H9 (cell line): ENCODE data around the gene LLGL2. TPM values are rescaled to one million over a fixed set of nuclear protein-coding genes. Genes with fewer than 3 reads are reported as not detected.

Experiments used
- DNase-seq: peaks from one replicate; pipeline ENCODE4 v3.0.0-alpha.2; 2017
- H2AFZ ChIP-seq: one replicate; pipeline ENCODE4 v1.6.1; 2013; ENCODE audit warnings: mild to moderate bottlenecking, low read length, control low read depth, moderate library complexity
- H2AK5ac ChIP-seq: 2 replicates; pipeline ENCODE4 v1.6.1; 2013; ENCODE audit warnings: low read length, control low read depth, mixed read lengths; ENCODE audit not compliant: insufficient read length
- H2BK120ac ChIP-seq: one replicate; pipeline ENCODE4 v1.6.1; 2013; ENCODE audit warnings: low read depth, mild to moderate bottlenecking, low read length, control low read depth, inconsistent platforms; ENCODE audit not compliant: poor library complexity, severe bottlenecking
- H2BK12ac ChIP-seq: 2 replicates; pipeline ENCODE4 v1.6.1; 2013; ENCODE audit warnings: low read length, control low read depth, mixed read lengths, low read depth; ENCODE audit not compliant: insufficient read length
- H2BK15ac ChIP-seq: 2 replicates; pipeline ENCODE4 v1.6.1; 2013; ENCODE audit warnings: low read depth, low read length, control low read depth
- H2BK20ac ChIP-seq: one replicate; pipeline ENCODE4 v1.6.1; 2013; ENCODE audit warnings: low read depth, mild to moderate bottlenecking, low read length, control low read depth, inconsistent platforms; ENCODE audit not compliant: poor library complexity, severe bottlenecking
- H2BK5ac ChIP-seq: 2 replicates; pipeline ENCODE4 v1.6.1; 2013; ENCODE audit warnings: low read length, control low read depth, mixed read lengths; ENCODE audit not compliant: insufficient read length
- H3K14ac ChIP-seq: 2 replicates; pipeline ENCODE4 v1.6.1; 2013; ENCODE audit warnings: low read length, control low read depth; ENCODE audit not compliant: insufficient read depth
- H3K18ac ChIP-seq: 2 replicates; pipeline ENCODE4 v1.6.1; 2013; ENCODE audit warnings: low read depth, mild to moderate bottlenecking, mixed read lengths, low read length, control low read depth; ENCODE audit not compliant: insufficient read length
- H3K23ac ChIP-seq: 2 replicates; pipeline ENCODE4 v1.6.1; 2013; ENCODE audit warnings: low read length, control low read depth, mixed read lengths, low read depth; ENCODE audit not compliant: insufficient read length
- H3K23me2 ChIP-seq: 2 replicates; pipeline ENCODE4 v1.6.1; 2013; ENCODE audit warnings: low read depth, mild to moderate bottlenecking, mixed read lengths, low read length, control low read depth; ENCODE audit not compliant: insufficient read length, poor library complexity, severe bottlenecking
- H3K27ac ChIP-seq: 2 replicates; pipeline ENCODE4 v1.5.1; 2013; ENCODE audit warnings: low read length, control low read depth, mixed read lengths, low read depth; ENCODE audit not compliant: insufficient read length
- H3K27me3 ChIP-seq: 2 replicates; pipeline ENCODE4 v1.6.1; 2013; ENCODE audit warnings: low read length, control low read depth, inconsistent platforms; ENCODE audit not compliant: insufficient read depth
- H3K4ac ChIP-seq: 2 replicates; pipeline ENCODE4 v1.6.1; 2013; ENCODE audit warnings: low read depth, mild to moderate bottlenecking, control low read depth, inconsistent platforms, low read length, moderate library complexity
- H3K4me1 ChIP-seq: 2 replicates; pipeline ENCODE4 v1.6.1; 2013; ENCODE audit warnings: low read length, control low read depth, inconsistent platforms; ENCODE audit not compliant: insufficient read depth
- H3K4me2 ChIP-seq: 2 replicates; pipeline ENCODE4 v1.6.1; 2013; ENCODE audit warnings: low read length, control low read depth, mixed read lengths; ENCODE audit not compliant: insufficient read length, insufficient read depth
- H3K56ac ChIP-seq: 2 replicates; pipeline ENCODE4 v1.6.1; 2013; ENCODE audit warnings: low read depth, mild to moderate bottlenecking, mixed read lengths, low read length, control low read depth; ENCODE audit not compliant: insufficient read length
- H3K79me1 ChIP-seq: 2 replicates; pipeline ENCODE4 v1.6.1; 2013; ENCODE audit warnings: low read depth, mild to moderate bottlenecking, moderate library complexity, low read length, control low read depth, inconsistent platforms; ENCODE audit not compliant: insufficient read depth, poor library complexity, severe bottlenecking
- H3K79me2 ChIP-seq: 2 replicates; pipeline ENCODE4 v1.6.1; 2013; ENCODE audit warnings: low read length, control low read depth, inconsistent platforms; ENCODE audit not compliant: insufficient read depth
- H3K9ac ChIP-seq: 2 replicates; pipeline ENCODE4 v1.6.1; 2013; ENCODE audit warnings: low read length, control low read depth, mixed read lengths; ENCODE audit not compliant: insufficient read length; ENCODE audit errors: extremely low read depth
- H3K9me3 ChIP-seq: one replicate; pipeline ENCODE4 v1.6.1; 2013; ENCODE audit warnings: low read depth, low read length, inconsistent platforms; ENCODE audit not compliant: control insufficient read depth
- H3T11ph ChIP-seq: one replicate; pipeline ENCODE4 v1.6.1; 2013; ENCODE audit warnings: mild to moderate bottlenecking, low read length, control low read depth, inconsistent platforms
- H4K20me1 ChIP-seq: one replicate; pipeline ENCODE4 v1.6.1; 2013; ENCODE audit not compliant: control insufficient read depth, insufficient read length, insufficient read depth
- H4K5ac ChIP-seq: 2 replicates; pipeline ENCODE4 v1.6.1; 2013; ENCODE audit warnings: low read depth, mild to moderate bottlenecking, mixed read lengths, low read length, control low read depth; ENCODE audit not compliant: insufficient read length
- H4K8ac ChIP-seq: replicated peaks from 2 replicates; pipeline ENCODE4 v1.6.1; 2013; ENCODE audit warnings: low read length, control low read depth, mixed read lengths, low read depth; ENCODE audit not compliant: insufficient read length
- H4K91ac ChIP-seq: 2 replicates; pipeline ENCODE4 v1.6.1; 2013; ENCODE audit warnings: low read depth, mild to moderate bottlenecking, moderate library complexity, mixed read lengths, low read length, control low read depth; ENCODE audit not compliant: insufficient read length
- H3K27ac Mint-ChIP-seq, 3 experiments: 2 replicates in 2 of 3; 3 replicates in 1 of 3; pipeline ENCODE4 v1.8.0; 2020 to 2021; ENCODE audit warnings: mixed read lengths in 3 of 3, mild to moderate bottlenecking in 1 of 3, moderate library complexity in 1 of 3
- H3K27me3 Mint-ChIP-seq: 2 replicates; pipeline ENCODE4 v1.8.0; 2021; ENCODE audit warnings: low read depth, mild to moderate bottlenecking, moderate library complexity, mixed read lengths
- H3K36me3 Mint-ChIP-seq, 3 experiments: 2 replicates in 2 of 3; 3 replicates in 1 of 3; pipeline ENCODE4 v1.8.0; 2020 to 2021; ENCODE audit warnings: low read depth in 3 of 3, mixed read lengths in 3 of 3; ENCODE audit not compliant: insufficient read depth in 1 of 3
- H3K4me1 Mint-ChIP-seq, 2 experiments: 2 replicates each; pipeline ENCODE4 v1.8.0; 2020; ENCODE audit warnings: mixed read lengths in 2 of 2
- H3K4me3 Mint-ChIP-seq, 2 experiments: 2 replicates in 1 of 2; 3 replicates in 1 of 2; pipeline ENCODE4 v1.8.0; 2020 to 2021; ENCODE audit warnings: mild to moderate bottlenecking in 2 of 2, mixed read lengths in 2 of 2, moderate library complexity in 1 of 2
- H3K9me3 Mint-ChIP-seq, 2 experiments: 2 replicates in 1 of 2; 3 replicates in 1 of 2; pipeline ENCODE4 v1.8.0; 2020; ENCODE audit warnings: mild to moderate bottlenecking in 2 of 2, mixed read lengths in 2 of 2, moderate library complexity in 1 of 2
- CTCF ChIP-seq: fragments of 200-600 bp; sonication (generic); conservative IDR thresholded peaks from 3 replicates; pipeline ENCODE4 v1.8.0; 2021; ENCODE audit warnings: antibody characterized with exemption, mild to moderate bottlenecking
- WGBS: extraction: QIAGEN DNeasy Blood & Tissue Kit; methylation state at CpG from one replicate; pipeline ENCODE4 v1.1.7; 2013; ENCODE audit warnings: missing lambda C conversion rate, low lambda C conversion rate, mixed read lengths; ENCODE audit not compliant: insufficient read length; ENCODE audit errors: extremely low coverage; 5-methylcytosine and 5-hydroxymethylcytosine counted together
- total RNA-seq: library from RNA; stranded (reverse); gene quantifications from 2 replicates; pipeline ENCODE4 v1.2.1, GENCODE V29; 2021

The LLGL2 gene
- total RNA-seq, 1 experiment from 2014 or later, result 90.4 TPM

- Histone ChIP-seq H2AFZ (no peak overlapping the region), H3K9me3 (no peaks in the 10 kb centered on the region), H2BK15ac (no peak overlapping the region), H3T11ph (no peak overlapping the region), H3K18ac (no peak overlapping the region), H2AK5ac (no peak overlapping the region), H3K27ac (no peak overlapping the region), H3K23ac (no peak overlapping the region), H3K79me1 (no peaks in the 10 kb centered on the region), H3K27me3 (no peaks in the 10 kb centered on the region), H3K9ac (no peak overlapping the region), H3K23me2 (no peaks in the 10 kb centered on the region), H2BK20ac (no peak overlapping the region), H3K4me1 (no peaks in the 10 kb centered on the region), H4K20me1 (no peaks in the 10 kb centered on the region), H3K4ac (no peak overlapping the region), H3K14ac (no peak overlapping the region), H3K4me2 (no peak overlapping the region), H3K79me2 (no peaks in the 10 kb centered on the region), H4K91ac (no peak overlapping the region), H2BK12ac (no peak overlapping the region), H4K8ac (no peak overlapping the region), H2BK5ac (no peak overlapping the region), H3K56ac (no peak overlapping the region), H2BK120ac (no peak overlapping the region), H4K5ac (no peak overlapping the region)
- Mint-ChIP-seq H3K27me3 (no peaks in the 10 kb centered on the region), H3K4me3 (no peak overlapping the region), H3K36me3 (no peaks in the 10 kb centered on the region), H3K4me1 (no peaks in the 10 kb centered on the region), H3K9me3 (no peaks in the 10 kb centered on the region), H3K27ac (no peak overlapping the region)
- no CpG with 5 or more reads among the region's 25 CpGs for WGBS
- no peak for DNase-seq
- no peak for TF ChIP-seq CTCF
Observed at GRCh38 chr17:75610103-75610984, 84.8 kb downstream of the LLGL2 start.
